Colonic mucosa (tissue), 4 donors: ENCODE measurements around the gene ZNF440. TPM values are rescaled to one million over a fixed set of nuclear protein-coding genes. Genes with fewer than 3 reads are reported as not detected.

Experiments
- DNase-seq: peaks from one replicate; pipeline ENCODE4 v3.0.0-alpha.2; 2020
- H3K27ac ChIP-seq: fragments of 200-600 bp; one replicate; pipeline ENCODE4 v1.8.0; 2021
- H3K27me3 ChIP-seq: fragments of 200-600 bp; one replicate; pipeline ENCODE4 v1.8.0; 2021
- H3K36me3 ChIP-seq: fragments of 200-600 bp; one replicate; pipeline ENCODE4 v1.8.0; 2021
- H3K4me1 ChIP-seq: fragments of 200-600 bp; one replicate; pipeline ENCODE4 v1.8.0; 2021; ENCODE audit warnings: mild to moderate bottlenecking
- H3K4me3 ChIP-seq: fragments of 200-600 bp; one replicate; pipeline ENCODE4 v1.8.0; 2021
- H3K9ac ChIP-seq, 2 donors: one replicate each; pipeline ENCODE4 v1.7.0; 2013; ENCODE audit warnings: control low read depth in 2 of 2, low read depth in 2 of 2, low read length in 2 of 2
- H3K9me3 ChIP-seq: fragments of 200-600 bp; one replicate; pipeline ENCODE4 v1.8.0; 2021
- intact Hi-C: fragments of 100-400 bp; cut with DNase I; formaldehyde crosslinking; loops from one replicate; pipeline ENCODE4 v1.14.1; 2022
- total RNA-seq, 2 donors: library from RNA; stranded (reverse); fragmentation: NEBNext Ultra II Directional in 1 of 2; extraction: Animal tissue kit (Norgen Biotek cat#: 25700) in 1 of 2; gene quantifications; one replicate each; pipeline ENCODE4 v1.2.1, GENCODE V29; 2021
- TF ChIP-seq, protein P1 (sequence below): fragments of 200-600 bp; IDR thresholded peaks from one replicate; pipeline ENCODE4 v1.8.0; 2022; ENCODE audit warnings: antibody characterized with exemption, mild to moderate bottlenecking
- donor health status: healthy.
- donor health status: DM: no; HTN: no; CAD: no.
- donor health status: DM: no; HTN: no; CAD: no.

ZNF440 gene
- total RNA-seq, 2 donors from 2014 or later: 31.4 to 32.2 TPM

DNA sequence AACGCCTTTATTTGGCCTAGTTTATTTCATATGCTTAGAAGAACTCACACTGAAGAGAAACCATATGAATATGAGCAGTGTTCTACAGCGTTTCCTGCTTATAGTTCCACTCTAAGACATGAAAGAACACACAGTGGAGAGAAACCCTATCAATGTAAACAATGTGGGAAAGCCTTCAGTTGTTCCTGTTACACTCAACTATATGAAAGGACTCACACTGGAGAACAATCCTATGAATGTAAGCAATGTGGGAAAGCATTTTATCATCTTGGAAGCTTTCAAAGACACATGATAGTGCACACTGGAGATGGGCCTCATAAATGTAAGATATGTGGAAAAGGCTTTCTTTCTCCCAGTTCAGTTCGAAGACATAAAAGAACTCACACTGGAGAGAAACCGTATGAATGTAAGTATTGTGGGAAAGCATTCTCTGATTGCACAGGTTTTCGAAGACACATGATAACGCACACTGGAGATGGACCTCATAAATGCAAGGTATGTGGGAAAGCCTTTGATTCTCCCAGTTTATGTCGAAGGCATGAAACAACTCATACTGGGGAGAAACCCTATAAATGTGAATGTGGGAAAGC is 33.5 kb upstream of the ZNF440 start:
- TF ChIP-seq, protein P1, sequence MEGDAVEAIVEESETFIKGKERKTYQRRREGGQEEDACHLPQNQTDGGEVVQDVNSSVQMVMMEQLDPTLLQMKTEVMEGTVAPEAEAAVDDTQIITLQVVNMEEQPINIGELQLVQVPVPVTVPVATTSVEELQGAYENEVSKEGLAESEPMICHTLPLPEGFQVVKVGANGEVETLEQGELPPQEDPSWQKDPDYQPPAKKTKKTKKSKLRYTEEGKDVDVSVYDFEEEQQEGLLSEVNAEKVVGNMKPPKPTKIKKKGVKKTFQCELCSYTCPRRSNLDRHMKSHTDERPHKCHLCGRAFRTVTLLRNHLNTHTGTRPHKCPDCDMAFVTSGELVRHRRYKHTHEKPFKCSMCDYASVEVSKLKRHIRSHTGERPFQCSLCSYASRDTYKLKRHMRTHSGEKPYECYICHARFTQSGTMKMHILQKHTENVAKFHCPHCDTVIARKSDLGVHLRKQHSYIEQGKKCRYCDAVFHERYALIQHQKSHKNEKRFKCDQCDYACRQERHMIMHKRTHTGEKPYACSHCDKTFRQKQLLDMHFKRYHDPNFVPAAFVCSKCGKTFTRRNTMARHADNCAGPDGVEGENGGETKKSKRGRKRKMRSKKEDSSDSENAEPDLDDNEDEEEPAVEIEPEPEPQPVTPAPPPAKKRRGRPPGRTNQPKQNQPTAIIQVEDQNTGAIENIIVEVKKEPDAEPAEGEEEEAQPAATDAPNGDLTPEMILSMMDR: no peak
- peaks cover 4% of the 10 kb centered on the region for H3K9me3 ChIP-seq

DNA sequence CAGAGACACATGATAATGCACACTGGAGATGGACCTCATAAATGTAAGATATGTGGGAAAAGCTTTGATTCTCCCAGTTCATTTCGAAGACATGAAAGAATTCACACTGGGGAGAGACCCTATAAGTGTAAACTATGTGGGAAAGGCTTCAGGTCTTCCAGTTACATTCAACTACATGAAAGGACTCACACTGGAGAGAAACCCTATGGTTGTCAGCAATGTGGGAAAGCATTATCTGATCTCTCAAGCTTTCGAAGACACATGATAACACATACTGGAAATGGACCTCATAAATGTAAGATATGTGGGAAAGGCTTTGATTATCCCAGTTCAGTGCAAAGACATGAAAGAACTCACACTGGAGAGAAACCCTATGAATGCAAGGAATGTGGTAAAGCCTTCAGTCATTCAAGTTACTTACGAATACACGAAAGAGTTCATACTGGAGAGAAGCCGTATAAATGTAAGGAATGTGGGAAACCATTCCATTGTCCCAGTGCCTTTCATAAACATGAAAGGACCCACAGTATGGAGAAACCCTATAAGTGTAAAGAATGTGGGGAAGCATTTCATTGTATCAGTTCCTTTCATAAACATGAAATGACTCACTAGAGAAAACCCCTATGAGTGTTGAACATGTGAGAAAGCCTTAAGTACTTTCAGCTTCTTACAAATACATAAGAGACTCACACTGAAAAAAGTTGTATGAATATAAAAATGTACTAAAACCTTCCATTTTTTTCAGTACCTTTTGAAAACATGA is 32.6 kb upstream of the ZNF440 start:
- DNase-seq: no peak
- peaks cover 4% of the 10 kb centered on the region for H3K9me3 ChIP-seq
- TF ChIP-seq, protein P1: no peak

More for the DNA sequence above, 33.5 kb upstream of the ZNF440 start:
- no peak for DNase-seq
- no peak overlapping the region for H3K9ac ChIP-seq
- no peaks in the 10 kb centered on the region for H3K4me1 ChIP-seq
- no peak overlapping the region for H3K27ac ChIP-seq
- no peaks in the 10 kb centered on the region for H3K27me3 ChIP-seq
- H3K4me3 ChIP-seq: no peak overlapping the region
- intact Hi-C loops: loop anchor here (10.0 kb wide), 2 partner anchors 76 to 106 kb away; no protein-coding TSS in a partner anchor
- peaks cover 13% of the 10 kb centered on the region for H3K36me3 ChIP-seq

GRCh38 chr19:11783767-11784166 is 30.3 kb upstream of the ZNF440 start:
- TF ChIP-seq, protein P1: no peak

More for the DNA sequence above, 32.6 kb upstream of the ZNF440 start:
- Histone ChIP-seq H3K4me1 (no peaks in the 10 kb centered on the region), H3K36me3 (peaks cover 13% of the 10 kb centered on the region), H3K27me3 (no peaks in the 10 kb centered on the region), H3K4me3 (no peak overlapping the region), H3K27ac (no peak overlapping the region), H3K9ac (no peak overlapping the region)
- intact Hi-C loops: loop anchor here (10.0 kb wide), 2 partner anchors 77 to 107 kb away; no protein-coding TSS in a partner anchor

DNA sequence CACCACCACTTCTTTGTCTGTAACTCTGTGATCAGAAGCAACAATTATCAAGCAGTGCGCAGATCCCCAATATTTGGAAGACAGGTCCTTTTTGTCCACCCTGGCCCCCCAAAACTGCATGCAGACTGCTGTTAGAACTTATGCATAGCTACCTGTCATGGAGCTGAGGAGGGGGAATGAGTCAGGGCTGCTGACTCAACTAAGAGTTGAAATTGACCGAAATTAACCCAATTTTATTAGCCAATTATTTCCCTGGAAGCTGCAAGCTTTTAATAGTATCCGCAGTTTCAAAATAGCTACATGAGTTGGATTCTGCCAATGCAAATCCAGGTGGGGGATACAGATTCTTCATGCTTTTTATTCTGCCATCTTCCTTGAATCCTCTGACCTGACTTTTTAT is 29.7 kb upstream of the ZNF440 start:
- Histone ChIP-seq H3K27me3 (no peaks in the 10 kb centered on the region), H3K36me3 (peaks cover 13% of the 10 kb centered on the region), H3K9ac (no peak overlapping the region), H3K27ac (no peak overlapping the region), H3K4me3 (no peak overlapping the region), H3K9me3 (no peaks in the 10 kb centered on the region), H3K4me1 (no peaks in the 10 kb centered on the region)
- DNase-seq: no peak
- TF ChIP-seq, protein P1: no peak
- intact Hi-C loops: loop anchor here (10.0 kb wide), 2 partner anchors 80 to 110 kb away; no protein-coding TSS in a partner anchor

More at GRCh38 chr19:11783767-11784166, 30.3 kb upstream of the ZNF440 start:
- Histone ChIP-seq H3K27me3 (no peaks in the 10 kb centered on the region), H3K9ac (no peak overlapping the region), H3K4me1 (no peaks in the 10 kb centered on the region), H3K9me3 (peaks cover 4% of the 10 kb centered on the region), H3K27ac (no peak overlapping the region), H3K4me3 (no peak overlapping the region), H3K36me3 (peaks cover 13% of the 10 kb centered on the region)
- intact Hi-C loops: loop anchor here (10.0 kb wide), 2 partner anchors 79 to 109 kb away; no protein-coding TSS in a partner anchor
- no peak for DNase-seq

GRCh38 chr19:11787536-11787935 is 26.5 kb upstream of the ZNF440 start:
- no peak for DNase-seq
- TF ChIP-seq, protein P1: no peak
- Histone ChIP-seq H3K36me3 (no peaks in the 10 kb centered on the region), H3K9me3 (no peaks in the 10 kb centered on the region), H3K4me3 (no peak overlapping the region), H3K27ac (no peak overlapping the region), H3K4me1 (no peaks in the 10 kb centered on the region), H3K27me3 (no peaks in the 10 kb centered on the region), H3K9ac (no peak overlapping the region)
- intact Hi-C loops: loop anchor here (10.0 kb wide), 2 partner anchors 83 to 113 kb away; no protein-coding TSS in a partner anchor
